HepG2 (cell line): ENCODE results near the gene MYO19. TPM values are rescaled to one million over a fixed set of nuclear protein-coding genes. Genes with fewer than 3 reads are reported as not detected.

ENCODE experiments used
- ATAC-seq: fragments of 200-7000 bp; cut with Tn5 transposase; 3 replicates; pipeline ENCODE4 v1.9.1; 2020; ENCODE audit warnings: mild to moderate bottlenecking, moderate library complexity
- BruUV-seq: library from RNA; stranded (reverse); fragments of 400-500 nt; replicated peaks from 2 replicates; lab custom pipeline; 2021; lab: Mats Ljungman, UMichigan
- CTCF ChIA-PET: fragments of 300-600 bp; formaldehyde crosslinking; extraction: SDS; loops from one replicate; lab custom pipeline; 2021; ENCODE audit warnings: low total read pairs, inconsistent platforms, low intra/inter-chr PET ratio; lab: Yijun Ruan, JAX
- POLR2A ChIA-PET: fragments of 350-600 bp; sonication (Branson Sonifier 250); formaldehyde crosslinking; loops from one replicate; lab custom pipeline; 2020; ENCODE audit warnings: antibody characterized with exemption, inconsistent platforms; lab: Yijun Ruan, JAX
- DNase-seq: peaks from one replicate; pipeline ENCODE4 v3.0.0-alpha.2; 2015; ENCODE audit warnings: low spot score
- FAIRE-seq: peaks from 3 replicates; lab custom pipeline; 2011; peaks lifted over from hg19 to GRCh38; lab: Jason Lieb, UNC
- H2AFZ ChIP-seq: one replicate; pipeline ENCODE4 v1.6.1; 2011; ENCODE audit warnings: low read length, inconsistent platforms
- H3K27ac ChIP-seq: fragments of 300-600 bp; 3 replicates; pipeline ENCODE4 v1.8.0; 2011; ENCODE audit warnings: mixed run types, mild to moderate bottlenecking, mixed read lengths, low read length, inconsistent platforms; ENCODE audit not compliant: insufficient read depth; ENCODE audit errors: extremely low read length
- H3K27me3 ChIP-seq, 2 experiments: fragments of 200-600 bp in 1 of 2; 2 replicates in 1 of 2; 3 replicates in 1 of 2; pipeline versions ENCODE4 v1.6.0 to v1.8.0; 2011; ENCODE audit warnings: low read length in 2 of 2, mild to moderate bottlenecking in 2 of 2, moderate library complexity in 2 of 2, inconsistent platforms in 1 of 2; ENCODE audit not compliant: insufficient read depth in 2 of 2, control insufficient read depth in 1 of 2
- H3K36me3 ChIP-seq, 2 experiments: fragments of 200-600 bp in 1 of 2; replicated peaks in 1 of 2; 2 replicates in 1 of 2; 3 replicates in 1 of 2; pipeline versions ENCODE4 v1.5.1 to v1.8.0; 2011; ENCODE audit warnings: low read length in 2 of 2, inconsistent platforms in 1 of 2; ENCODE audit not compliant: insufficient read depth in 2 of 2, control insufficient read depth in 1 of 2
- H3K4me1 ChIP-seq: 2 replicates; pipeline ENCODE4 v1.5.1; 2012; ENCODE audit warnings: low read length, inconsistent platforms; ENCODE audit not compliant: insufficient read depth
- H3K4me2 ChIP-seq: 2 replicates; pipeline ENCODE4 v1.6.0; 2011; ENCODE audit warnings: low read depth, low read length, inconsistent platforms
- H3K4me3 ChIP-seq, 3 experiments: fragments of 200-600 bp in 1 of 3; sonication (generic), shearing (Covaris generic) in 1 of 3; replicated peaks in 1 of 3; 2 replicates each; pipeline ENCODE4 v1.5.1; 2011 to 2016; ENCODE audit warnings: low read length in 3 of 3, inconsistent platforms in 2 of 3, low read depth in 2 of 3, mild to moderate bottlenecking in 2 of 3, control low read depth in 1 of 3, mixed read lengths in 1 of 3; ENCODE audit not compliant: insufficient read depth in 1 of 3
- H3K79me2 ChIP-seq: one replicate; pipeline ENCODE4 v1.6.1; 2011; ENCODE audit warnings: low read length, inconsistent platforms; ENCODE audit not compliant: insufficient read depth
- H3K9ac ChIP-seq: 2 replicates; pipeline ENCODE4 v1.6.0; 2011; ENCODE audit warnings: mild to moderate bottlenecking, low read depth, low read length, inconsistent platforms; ENCODE audit not compliant: insufficient read depth
- H3K9me3 ChIP-seq: 2 replicates; pipeline ENCODE4 v1.5.1; 2012; ENCODE audit warnings: mild to moderate bottlenecking, low read length
- H4K20me1 ChIP-seq: 2 replicates; pipeline ENCODE4 v1.6.0; 2011; ENCODE audit warnings: inconsistent platforms, mild to moderate bottlenecking, low read length, moderate library complexity; ENCODE audit not compliant: insufficient read depth
- AGO1 ChIP-seq: fragments of 200-400 bp; formaldehyde crosslinking; IDR thresholded peaks from 2 replicates; pipeline ENCODE4 v1.6.1; 2017; ENCODE audit warnings: mild to moderate bottlenecking, low read depth, low read length, moderate library complexity; ENCODE audit not compliant: poor library complexity, severe bottlenecking
- ARID2 ChIP-seq: sonication (generic); formaldehyde crosslinking; IDR thresholded peaks from 2 replicates; pipeline ENCODE4 v1.8.1; 2022; ENCODE audit warnings: mild to moderate bottlenecking, missing genetic modification reagents, borderline replicate concordance
- CBX5 ChIP-seq: sonication (generic); formaldehyde crosslinking; IDR thresholded peaks from 2 replicates; pipeline ENCODE4 v1.4.0; 2020; ENCODE audit warnings: missing genetic modification reagents, borderline replicate concordance
- ETV5 ChIP-seq: IDR thresholded peaks from 2 replicates; pipeline ENCODE4 v1.6.1; 2018; ENCODE audit warnings: missing biosample characterization, missing genetic modification reagents, inconsistent platforms, borderline replicate concordance
- FOXM1 ChIP-seq: sonication (generic); formaldehyde crosslinking; IDR thresholded peaks from 2 replicates; pipeline ENCODE4 v1.5.0; 2020; ENCODE audit warnings: missing genetic modification reagents
- FOXP1 ChIP-seq, 2 experiments: fragments of 450-650 bp in 1 of 2; IDR thresholded peaks; 2 replicates each; pipeline ENCODE4 v1.6.1; 2017 to 2018; ENCODE audit warnings: antibody characterized with exemption in 1 of 2
- MAFK ChIP-seq, 2 experiments: IDR thresholded peaks in 1 of 2; conservative IDR thresholded peaks in 1 of 2; 2 replicates each; pipeline ENCODE4 v1.6.1; 2011; ENCODE audit warnings: improper control_type of control experiment in 2 of 2, low read length in 2 of 2
- MTA3 ChIP-seq: sonication (generic); formaldehyde crosslinking; IDR thresholded peaks from 2 replicates; pipeline ENCODE4 v1.4.0; 2020; ENCODE audit warnings: missing genetic modification reagents
- MYC ChIP-seq: sonication (generic); formaldehyde crosslinking; IDR thresholded peaks from 2 replicates; pipeline ENCODE4 v1.9.0; 2021; ENCODE audit warnings: missing genetic modification reagents, borderline replicate concordance
- NAIF1 ChIP-seq: sonication (generic); formaldehyde crosslinking; IDR thresholded peaks from 2 replicates; pipeline ENCODE4 v1.5.0; 2020; ENCODE audit warnings: mild to moderate bottlenecking, missing genetic modification reagents, borderline replicate concordance
- NFYC ChIP-seq: IDR thresholded peaks from 2 replicates; pipeline ENCODE4 v1.6.1; 2016; ENCODE audit warnings: missing genetic modification reagents, missing compliant biosample characterization
- RAD21 ChIP-seq: fragments of 450-650 bp; formaldehyde crosslinking; IDR thresholded peaks from 2 replicates; pipeline ENCODE4 v1.5.0; 2020; ENCODE audit warnings: mild to moderate bottlenecking
- SIN3A ChIP-seq: IDR thresholded peaks from 2 replicates; pipeline ENCODE4 v1.6.1; 2011; ENCODE audit warnings: low read depth, mild to moderate bottlenecking, control low read depth, low read length, borderline replicate concordance
- TERF1 ChIP-seq: sonication (generic); formaldehyde crosslinking; IDR thresholded peaks from 2 replicates; pipeline ENCODE4 v1.8.0; 2022; ENCODE audit warnings: mild to moderate bottlenecking, missing genetic modification reagents, moderate library complexity
- ZBTB49 ChIP-seq: sonication (generic); formaldehyde crosslinking; IDR thresholded peaks from 2 replicates; pipeline ENCODE4 v1.4.0; 2020; ENCODE audit warnings: missing genetic modification reagents, borderline replicate concordance
- ZBTB8A ChIP-seq: sonication (generic); formaldehyde crosslinking; IDR thresholded peaks from 2 replicates; pipeline ENCODE4 v1.4.0; 2020; ENCODE audit warnings: mild to moderate bottlenecking, low read depth, missing genetic modification reagents, borderline replicate concordance
- ZNF574 ChIP-seq: sonication (generic); formaldehyde crosslinking; IDR thresholded peaks from 2 replicates; pipeline ENCODE4 v1.4.0; 2020; ENCODE audit warnings: missing genetic modification reagents
- WGBS: methylation state at CpG from one replicate; pipeline ENCODE4 v1.1.6; 2017; ENCODE audit warnings: low lambda C conversion rate; 5-methylcytosine and 5-hydroxymethylcytosine counted together
- in situ Hi-C: cut with HindIII; loops from 2 replicates; pipeline ENCODE4 v1.10.0; 2017; ENCODE audit warnings: low pct_unique_long_range_greater_than_20kb; ENCODE audit not compliant: extremely low pct_ligation_motif_present
- intact Hi-C: fragments of 100-400 bp; cut with micrococcal nuclease; formaldehyde crosslinking; loops from one replicate; pipeline ENCODE4 v1.10.0; 2022; ENCODE audit not compliant: unreplicated experiment
- polyA plus RNA-seq, 8 experiments: library from polyadenylated mRNA; depleted of rRNA in 3 of 8; stranded (reverse) in 7 of 8; unstranded in 1 of 8; fragments of >200 nt; fragmentation: Illumina TruSeq in 4 of 8; extraction: Trizol in 4 of 8; gene quantifications; 2 replicates each; pipeline versions ENCODE4 v1.2.1 to v1.2.3, GENCODE V29; 2011 to 2016; ENCODE audit warnings: low read depth in 4 of 8, missing spikeins in 1 of 8, mixed read lengths in 1 of 8; ENCODE audit not compliant: insufficient read depth in 1 of 8
- total RNA-seq, 5 experiments: library from RNA; depleted of rRNA; stranded (reverse); fragments of >200 nt; fragmentation: Illumina TruSeq; extraction: Trizol; gene quantifications; 2 replicates each; pipeline ENCODE4 v1.2.3, GENCODE V29; 2016; ENCODE audit warnings: low read depth in 1 of 5

MYO19 gene
- total and polyA plus RNA-seq, 2 of the 13 experiments (the other 11 are each of a cell fraction or from before 2014, with no cell fraction given) = 75.7 to 82.3 TPM

GRCh38 chr17:36542755-36543154, 8.1 kb upstream of the MYO19 start (continued):
- no peak for TF ChIP-seq ZNF574 (CRISPR knock-in tag)
- no peak for TF ChIP-seq FOXM1 (CRISPR knock-in tag)
- TF ChIP-seq NFYC (CRISPR knock-in tag) = no peak

DNA sequence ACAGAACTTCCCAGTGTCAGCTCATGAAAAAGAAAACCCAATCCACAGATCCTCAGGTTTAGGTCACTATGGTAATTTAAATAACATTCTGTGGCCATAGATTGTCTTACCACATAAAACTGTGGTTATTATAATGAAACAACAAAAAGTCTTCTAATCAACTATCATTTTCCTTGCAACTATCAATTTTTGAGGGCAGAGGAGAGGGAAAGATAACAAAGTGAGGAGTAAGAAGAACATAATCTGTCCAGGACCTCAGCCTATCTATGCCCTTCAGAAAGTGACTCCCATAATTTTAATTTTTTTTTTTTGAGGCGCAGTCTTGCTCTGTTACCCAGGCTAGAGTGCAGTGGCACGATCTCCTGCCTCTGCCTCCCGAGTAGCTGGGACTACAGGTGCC, 6.0 kb upstream of the MYO19 start:
- H4K20me1 ChIP-seq = 0 out of 2 replicates have a peak, but pooled peaks cover under 1% of the 10 kb centered on the region
- H3K4me3 ChIP-seq = no peak overlapping the region
- H3K9ac ChIP-seq = no peak overlapping the region
- H3K9me3 ChIP-seq = no peaks in the 10 kb centered on the region
- no peak overlapping the region for H2AFZ ChIP-seq
- WGBS = 100% methylated on average over 3 of the region's 3 CpGs
- H3K4me2 ChIP-seq = no peak overlapping the region
- ChIA-PET CTCF (no interaction called here), POLR2A (no interaction called here)
- DNase-seq (no peak), ATAC-seq (no peak), FAIRE-seq (no peak)
- H3K27me3 ChIP-seq = no peaks in the 10 kb centered on the region; a peak in 1 of 5 replicates
- no peak overlapping the region for H3K27ac ChIP-seq
- in situ Hi-C loops = no loop called here
- no TSS peak for BruUV-seq
- H3K79me2 ChIP-seq = peaks cover 18% of the 10 kb centered on the region
- intact Hi-C loops = loop anchor here (5.0 kb wide), 1 partner anchor 53 kb away; the partner anchor contains the start of gene ZNHIT3
- H3K36me3 ChIP-seq = peaks cover 1 to 4% of the 10 kb centered on the region in 2 experiments; a peak in 2 of 5 replicates
- H3K4me1 ChIP-seq = peaks cover 28% of the 10 kb centered on the region
- TF ChIP-seq NAIF1 (no peak), TERF1 (CRISPR knock-in tag) (no peak), MTA3 (no peak), FOXP1 (IDR thresholded peaks at IDR 0.05) (no peak), FOXP1 (CRISPR knock-in tag; IDR thresholded peaks at IDR 0.05) (no peak), MYC (no peak), AGO1 (no peak), ZBTB8A (CRISPR knock-in tag) (no peak), MAFK (conservative IDR thresholded peaks at IDR 0.05 in 1 of 2, IDR thresholded peaks at IDR 0.05 in 1 of 2; ENCODE audit: low read length in 2 of 2) (no peak), ETV5 (CRISPR knock-in tag) (no peak), ARID2 (CRISPR knock-in tag) (no peak), CBX5 (CRISPR knock-in tag) (no peak), SIN3A (no peak), ZBTB49 (CRISPR knock-in tag) (no peak), RAD21 (CRISPR knock-in tag) (no peak)
